ENCODE data around the gene FKBP8.

GRCh38 chr19:18529782-18530181 is 13.6 kb downstream of the FKBP8 start:
- TF ChIP-seq CTCF (conservative IDR thresholded peaks at IDR 0.05; ENCODE audit: low read length) (no peak), EZH2phosphoT487 (IDR thresholded peaks at IDR 0.05; ENCODE audit: borderline replicate concordance, low read depth, low read length) (no peak)
